Muscle of back (tissue), 13 donors: ENCODE data around the gene IL1RAPL1. TPM values are rescaled to one million over a fixed set of nuclear protein-coding genes. Genes with fewer than 3 reads are reported as not detected.

Source experiments
- DNase-seq, 3 donors: peaks; one replicate each; pipeline versions ENCODE4 v3.0.0 to v3.0.0-alpha.2; 2013
- long read RNA-seq, 9 donors: transcript quantifications; one replicate each; lab custom pipeline, GENCODE V29; 2026
- polyA plus RNA-seq, 10 donors: library from polyadenylated mRNA; unstranded; fragments of 120-200 nt; gene quantifications; one replicate each; pipeline ENCODE4 v1.2.1, GENCODE V29; 2013; ENCODE audit not compliant: insufficient read length in 10 of 10

Gene IL1RAPL1
- 1 to 10 TPM in 5 of 10 donors, under 1 TPM in 5; 0.65 to 1.5 (median 0.98) TPM for polyA plus RNA-seq
- long read RNA-seq, donor 1 = 0 reads
- long read RNA-seq, donor 2 = 0 reads
- long read RNA-seq, donor 3 = 0 reads
- long read RNA-seq, donor 4 = 0 reads
- long read RNA-seq, donor 5 = 0 reads
- long read RNA-seq, donor 6 = 0 reads
- long read RNA-seq, donor 7, partial matches to known transcripts = 0 of 1 reads
- long read RNA-seq, donor 7, other reads (novel, unspliced or antisense) = 0 of 1 reads
- long read RNA-seq, donor 8 = 0 reads
- long read RNA-seq, donor 9 = 0 reads

GRCh38 chrX:28586981-28587551, at the start of gene IL1RAPL1:
IL1RAPL1 (plus strand) TSS chrX:28587446.
- peak; percentile 58 to 83 (median 62) for DNase-seq

GRCh38 chrX:28542791-28543190, 44.5 kb upstream of the IL1RAPL1 start:
- no peak for DNase-seq

- no peak for DNase-seq
These were observed 37.4 kb upstream of the IL1RAPL1 start for GRCh38 chrX:28549838-28550237.

- DNase-seq = no peak
These were observed 36.8 kb upstream of the IL1RAPL1 start for GRCh38 chrX:28550331-28550872.

GRCh38 chrX:28552322-28552721, 34.9 kb upstream of the IL1RAPL1 start:
- DNase-seq = no peak

- DNase-seq = no peak
These were observed 34.1 kb upstream of the IL1RAPL1 start for GRCh38 chrX:28552882-28553829.

GRCh38 chrX:28576117-28576516, 11.1 kb upstream of the IL1RAPL1 start:
- DNase-seq = no peak

- DNase-seq = no peak
These were observed 5.7 kb upstream of the IL1RAPL1 start for GRCh38 chrX:28581522-28581921.

- no peak for DNase-seq
These were observed 4.7 kb upstream of the IL1RAPL1 start for GRCh38 chrX:28582511-28582910.

- peak in 1 of 3 donors; percentile 9 for DNase-seq
These were observed 3.2 kb upstream of the IL1RAPL1 start for GRCh38 chrX:28584025-28584424.

GRCh38 chrX:28585767-28586166, 1.5 kb upstream of the IL1RAPL1 start:
- no peak for DNase-seq

- peak in 2 of 3 donors; percentile 33 to 59 for DNase-seq
These were observed 960 bp upstream of the IL1RAPL1 start for GRCh38 chrX:28586286-28586685.

GRCh38 chrX:28589046-28589445, 1.8 kb downstream of the IL1RAPL1 start:
- DNase-seq = peak in 2 of 3 donors; percentile 9 to 61

GRCh38 chrX:28590396-28590795, 3.1 kb downstream of the IL1RAPL1 start:
- peak in 2 of 3 donors; percentile 34 to 74 for DNase-seq

GRCh38 chrX:28591542-28591941, 4.3 kb downstream of the IL1RAPL1 start:
- DNase-seq = peak in 1 of 3 donors; percentile 15

GRCh38 chrX:28595346-28595745, 8.1 kb downstream of the IL1RAPL1 start:
- no peak for DNase-seq

- peak in 1 of 3 donors; percentile 39 for DNase-seq
These were observed 12.7 kb downstream of the IL1RAPL1 start for GRCh38 chrX:28599957-28600356.

GRCh38 chrX:28609003-28609402, 21.8 kb downstream of the IL1RAPL1 start:
- no peak for DNase-seq

GRCh38 chrX:28609917-28610613, 22.8 kb downstream of the IL1RAPL1 start:
- no peak for DNase-seq

GRCh38 chrX:28610746-28611145, 23.5 kb downstream of the IL1RAPL1 start:
- DNase-seq = no peak

- DNase-seq = no peak
These were observed 26.3 kb downstream of the IL1RAPL1 start for GRCh38 chrX:28613558-28613957.
